ENCODE measurements around the gene GDF15.
A peak's percentile ranks its signal among the peaks of the same experiment; 100 is the strongest.

The GDF15 gene

GRCh38 chr19:18385675-18386542 is at the start of gene GDF15:
TSS of gene GDF15 (plus strand) at chr19:18386158. CDS start at chr19:18386190, 32 bp downstream.
- Histone ChIP-seq H3K27me3 (ENCODE audit: control insufficient read depth in 1 of 2, insufficient read depth in 2 of 2, low read length in 2 of 2) (no peaks in the 10 kb centered on the region), H3K4me3 (ENCODE audit: low read depth in 1 of 2, low read length in 2 of 2) (peak within 1 kb of the TSS; percentile 52 to 70), H3K27ac (ENCODE audit: low read depth, low read length) (peak within 1 kb of the TSS; percentile 64), H3K9ac (ENCODE audit: low read depth in 1 of 2, low read length in 2 of 2) (peak within 1 kb of the TSS; percentile 16 to 67), H3K36me3 (ENCODE audit: control insufficient read depth in 1 of 2, insufficient read depth in 2 of 2, low read length in 2 of 2) (peaks cover 0 to 5% of the 10 kb centered on the region in 2 donors), H3K9me3 (ENCODE audit: control insufficient read depth in 1 of 2, low read length in 2 of 2) (no peaks in the 10 kb centered on the region), H3K4me1 (ENCODE audit: control insufficient read depth in 1 of 2, insufficient read depth in 2 of 2, low read length in 2 of 2) (peaks cover 17 to 34% of the 10 kb centered on the region in 2 donors)

- Histone ChIP-seq H3K36me3 (ENCODE audit: control insufficient read depth in 1 of 2, insufficient read depth in 2 of 2, low read length in 2 of 2) (peaks cover 0 to 9% of the 10 kb centered on the region in 2 donors), H3K9ac (ENCODE audit: low read depth in 1 of 2, low read length in 2 of 2) (peak overlapping the region in 1 of 2 donors; percentile 18), H3K4me1 (ENCODE audit: control insufficient read depth in 1 of 2, insufficient read depth in 2 of 2, low read length in 2 of 2) (peaks cover 12 to 31% of the 10 kb centered on the region in 2 donors), H3K9me3 (ENCODE audit: control insufficient read depth in 1 of 2, low read length in 2 of 2) (no peaks in the 10 kb centered on the region), H3K4me3 (ENCODE audit: low read depth in 1 of 2, low read length in 2 of 2) (no peak overlapping the region), H3K27me3 (ENCODE audit: control insufficient read depth in 1 of 2, insufficient read depth in 2 of 2, low read length in 2 of 2) (no peaks in the 10 kb centered on the region), H3K27ac (ENCODE audit: low read depth, low read length) (no peak overlapping the region)
Measured at GRCh38 chr19:18338541-18338940, 47.4 kb upstream of the GDF15 start.

GRCh38 chr19:18339723-18340122 is 46.2 kb upstream of the GDF15 start:
- Histone ChIP-seq H3K36me3 (ENCODE audit: control insufficient read depth in 1 of 2, insufficient read depth in 2 of 2, low read length in 2 of 2) (peaks cover 0 to 9% of the 10 kb centered on the region in 2 donors), H3K27ac (ENCODE audit: low read depth, low read length) (no peak overlapping the region), H3K4me3 (ENCODE audit: low read depth in 1 of 2, low read length in 2 of 2) (peak overlapping the region; percentile 83 to 90), H3K9ac (ENCODE audit: low read depth in 1 of 2, low read length in 2 of 2) (peak overlapping the region; percentile 84 to 86), H3K9me3 (ENCODE audit: control insufficient read depth in 1 of 2, low read length in 2 of 2) (no peaks in the 10 kb centered on the region), H3K4me1 (ENCODE audit: control insufficient read depth in 1 of 2, insufficient read depth in 2 of 2, low read length in 2 of 2) (peaks cover 15 to 31% of the 10 kb centered on the region in 2 donors), H3K27me3 (ENCODE audit: control insufficient read depth in 1 of 2, insufficient read depth in 2 of 2, low read length in 2 of 2) (no peaks in the 10 kb centered on the region)

GRCh38 chr19:18340190-18340989 is 45.6 kb upstream of the GDF15 start, which contains the start of gene PGPEP1:
TSS of gene PGPEP1 (plus strand) at chr19:18340598. CDS start at chr19:18340682, 84 bp downstream.
- H3K27me3 ChIP-seq (ENCODE audit: control insufficient read depth in 1 of 2, insufficient read depth in 2 of 2, low read length in 2 of 2): no peaks in the 10 kb centered on the region
- peaks cover 15 to 31% of the 10 kb centered on the region in 2 donors for H3K4me1 ChIP-seq (ENCODE audit: control insufficient read depth in 1 of 2, insufficient read depth in 2 of 2, low read length in 2 of 2)
- H3K9me3 ChIP-seq (ENCODE audit: control insufficient read depth in 1 of 2, low read length in 2 of 2): no peaks in the 10 kb centered on the region
- peak within 1 kb of the TSS; percentile 83 to 90 for H3K4me3 ChIP-seq (ENCODE audit: low read depth in 1 of 2, low read length in 2 of 2)
- H3K27ac ChIP-seq (ENCODE audit: low read depth, low read length): peak within 1 kb of the TSS; percentile 88
- H3K9ac ChIP-seq (ENCODE audit: low read depth in 1 of 2, low read length in 2 of 2): peak within 1 kb of the TSS; percentile 84 to 86
- H3K36me3 ChIP-seq (ENCODE audit: control insufficient read depth in 1 of 2, insufficient read depth in 2 of 2, low read length in 2 of 2): peaks cover 0 to 9% of the 10 kb centered on the region in 2 donors

- Histone ChIP-seq H3K36me3 (ENCODE audit: control insufficient read depth in 1 of 2, insufficient read depth in 2 of 2, low read length in 2 of 2) (peaks cover 3 to 11% of the 10 kb centered on the region in 2 donors), H3K4me3 (ENCODE audit: low read depth in 1 of 2, low read length in 2 of 2) (peak overlapping the region; percentile 83 to 90), H3K4me1 (ENCODE audit: control insufficient read depth in 1 of 2, insufficient read depth in 2 of 2, low read length in 2 of 2) (peaks cover 15 to 26% of the 10 kb centered on the region in 2 donors), H3K9me3 (ENCODE audit: control insufficient read depth in 1 of 2, low read length in 2 of 2) (no peaks in the 10 kb centered on the region), H3K27ac (ENCODE audit: low read depth, low read length) (peak overlapping the region; percentile 88), H3K9ac (ENCODE audit: low read depth in 1 of 2, low read length in 2 of 2) (peak overlapping the region; percentile 84 to 86), H3K27me3 (ENCODE audit: control insufficient read depth in 1 of 2, insufficient read depth in 2 of 2, low read length in 2 of 2) (no peaks in the 10 kb centered on the region)
Measured at GRCh38 chr19:18340990-18341868, 44.7 kb upstream of the GDF15 start.

- no peak overlapping the region for H3K27ac ChIP-seq (ENCODE audit: low read depth, low read length)
- no peak overlapping the region for H3K4me3 ChIP-seq (ENCODE audit: low read depth in 1 of 2, low read length in 2 of 2)
- no peaks in the 10 kb centered on the region for H3K27me3 ChIP-seq (ENCODE audit: control insufficient read depth in 1 of 2, insufficient read depth in 2 of 2, low read length in 2 of 2)
- peaks cover 15 to 26% of the 10 kb centered on the region in 2 donors for H3K4me1 ChIP-seq (ENCODE audit: control insufficient read depth in 1 of 2, insufficient read depth in 2 of 2, low read length in 2 of 2)
- H3K9me3 ChIP-seq (ENCODE audit: control insufficient read depth in 1 of 2, low read length in 2 of 2): no peaks in the 10 kb centered on the region
- H3K36me3 ChIP-seq (ENCODE audit: control insufficient read depth in 1 of 2, insufficient read depth in 2 of 2, low read length in 2 of 2): peaks cover 4 to 13% of the 10 kb centered on the region in 2 donors
- peak overlapping the region in 1 of 2 donors; percentile 33 for H3K9ac ChIP-seq (ENCODE audit: low read depth in 1 of 2, low read length in 2 of 2)
Measured at GRCh38 chr19:18342090-18342632, 43.8 kb upstream of the GDF15 start.

GRCh38 chr19:18344582-18344950 is 41.4 kb upstream of the GDF15 start:
- Histone ChIP-seq H3K27me3 (ENCODE audit: control insufficient read depth in 1 of 2, insufficient read depth in 2 of 2, low read length in 2 of 2) (no peaks in the 10 kb centered on the region), H3K27ac (ENCODE audit: low read depth, low read length) (no peak overlapping the region), H3K9ac (ENCODE audit: low read depth in 1 of 2, low read length in 2 of 2) (no peak overlapping the region), H3K36me3 (ENCODE audit: control insufficient read depth in 1 of 2, insufficient read depth in 2 of 2, low read length in 2 of 2) (peaks cover 4 to 17% of the 10 kb centered on the region in 2 donors), H3K4me1 (ENCODE audit: control insufficient read depth in 1 of 2, insufficient read depth in 2 of 2, low read length in 2 of 2) (peaks cover 15 to 16% of the 10 kb centered on the region in 2 donors), H3K9me3 (ENCODE audit: control insufficient read depth in 1 of 2, low read length in 2 of 2) (no peaks in the 10 kb centered on the region), H3K4me3 (ENCODE audit: low read depth in 1 of 2, low read length in 2 of 2) (no peak overlapping the region)

GRCh38 chr19:18345296-18345695 is 40.7 kb upstream of the GDF15 start:
- H3K4me3 ChIP-seq (ENCODE audit: low read depth in 1 of 2, low read length in 2 of 2): no peak overlapping the region

GRCh38 chr19:18346091-18346490 is 39.9 kb upstream of the GDF15 start:
- Histone ChIP-seq H3K9me3 (ENCODE audit: control insufficient read depth in 1 of 2, low read length in 2 of 2) (no peaks in the 10 kb centered on the region), H3K27me3 (ENCODE audit: control insufficient read depth in 1 of 2, insufficient read depth in 2 of 2, low read length in 2 of 2) (no peaks in the 10 kb centered on the region), H3K27ac (ENCODE audit: low read depth, low read length) (no peak overlapping the region), H3K36me3 (ENCODE audit: control insufficient read depth in 1 of 2, insufficient read depth in 2 of 2, low read length in 2 of 2) (peaks cover 9 to 23% of the 10 kb centered on the region in 2 donors), H3K4me3 (ENCODE audit: low read depth in 1 of 2, low read length in 2 of 2) (no peak overlapping the region), H3K9ac (ENCODE audit: low read depth in 1 of 2, low read length in 2 of 2) (no peak overlapping the region), H3K4me1 (ENCODE audit: control insufficient read depth in 1 of 2, insufficient read depth in 2 of 2, low read length in 2 of 2) (peaks cover 8% of the 10 kb centered on the region in 2 donors)

More at GRCh38 chr19:18345296-18345695, 40.7 kb upstream of the GDF15 start:
- H3K4me1 ChIP-seq (ENCODE audit: control insufficient read depth in 1 of 2, insufficient read depth in 2 of 2, low read length in 2 of 2): peaks cover 8 to 9% of the 10 kb centered on the region in 2 donors
- no peaks in the 10 kb centered on the region for H3K27me3 ChIP-seq (ENCODE audit: control insufficient read depth in 1 of 2, insufficient read depth in 2 of 2, low read length in 2 of 2)
- no peaks in the 10 kb centered on the region for H3K9me3 ChIP-seq (ENCODE audit: control insufficient read depth in 1 of 2, low read length in 2 of 2)
- no peak overlapping the region for H3K9ac ChIP-seq (ENCODE audit: low read depth in 1 of 2, low read length in 2 of 2)
- H3K27ac ChIP-seq (ENCODE audit: low read depth, low read length): no peak overlapping the region
- H3K36me3 ChIP-seq (ENCODE audit: control insufficient read depth in 1 of 2, insufficient read depth in 2 of 2, low read length in 2 of 2): peaks cover 6 to 18% of the 10 kb centered on the region in 2 donors

Data from duodenal mucosa (tissue), 2 donors.